GM18502 (cell line): ENCODE results near the gene DCLK1.
A peak's percentile ranks its signal among the peaks of the same experiment; 100 is the strongest.
"Not testable (repeated sequence)": the region's sequence is repeated elsewhere in the genome, so short reads cannot be mapped to it uniquely, and the experiment has no call there.

ENCODE experiments used
- ATAC-seq: cut with Tn5 transposase; IDR thresholded peaks from one replicate; pipeline ENCODE4 v1.9.1; 2021; ENCODE audit warnings: mild to moderate bottlenecking; ENCODE audit not compliant: unreplicated experiment, poor library complexity

DCLK1 gene

GRCh38 chr13:35993686-35994085, 137.5 kb downstream of the DCLK1 start:
- no peak for ATAC-seq

GRCh38 chr13:35992964-35993363, 138.2 kb downstream of the DCLK1 start:
- ATAC-seq, result no peak

GRCh38 chr13:35990196-35990595, 141.0 kb downstream of the DCLK1 start:
- no peak for ATAC-seq

GRCh38 chr13:35988648-35989081, 142.5 kb downstream of the DCLK1 start:
- ATAC-seq, result no peak

GRCh38 chr13:35987572-35988513, 143.3 kb downstream of the DCLK1 start:
- no peak for ATAC-seq

- no peak for ATAC-seq
These were observed 146.3 kb downstream of the DCLK1 start for GRCh38 chr13:35984776-35985453.

GRCh38 chr13:35984287-35984686, 146.9 kb downstream of the DCLK1 start:
- ATAC-seq, result no peak

- not testable (repeated sequence) for ATAC-seq
These were observed 147.5 kb downstream of the DCLK1 start for GRCh38 chr13:35983703-35984102.

GRCh38 chr13:35983206-35983605, 148.0 kb downstream of the DCLK1 start:
- no peak for ATAC-seq

GRCh38 chr13:35979361-35979951, 151.7 kb downstream of the DCLK1 start:
- no peak for ATAC-seq

- ATAC-seq, result peak; percentile 76
These were observed 152.4 kb downstream of the DCLK1 start for GRCh38 chr13:35978607-35979316.

GRCh38 chr13:35977060-35977459, 154.1 kb downstream of the DCLK1 start:
- ATAC-seq, result no peak

GRCh38 chr13:35976126-35976525, 155.1 kb downstream of the DCLK1 start:
- no peak for ATAC-seq

GRCh38 chr13:35966951-35967350, 164.2 kb downstream of the DCLK1 start:
- ATAC-seq, result not testable (repeated sequence)

GRCh38 chr13:35966024-35966423, 165.2 kb downstream of the DCLK1 start:
- ATAC-seq, result no peak

- ATAC-seq, result no peak
These were observed 165.8 kb downstream of the DCLK1 start for GRCh38 chr13:35965226-35965927.

GRCh38 chr13:35964863-35965180, 166.4 kb downstream of the DCLK1 start:
- no peak for ATAC-seq

- no peak for ATAC-seq
These were observed 166.9 kb downstream of the DCLK1 start for GRCh38 chr13:35964011-35964862.
